Stimulated activated CD4-positive, alpha-beta T cell treated with anti-CD3 and anti-CD28 coated beads, Interleukin-4, amount 100 ng/mL, for 4 hours (primary cell): Measurements from ENCODE around the gene DRG2.

Source experiments
- DNase-seq, 2 experiments: peaks; one replicate each; pipeline ENCODE4 v3.0.0-alpha.2; 2020

The DRG2 gene

GRCh38 chr17:18117982-18118975 is 30.5 kb downstream of the DRG2 start:
- DNase-seq: no peak

- DNase-seq: no peak
Observed at GRCh38 chr17:18119166-18119745, 31.5 kb downstream of the DRG2 start.

GRCh38 chr17:18119938-18120337 is 32.2 kb downstream of the DRG2 start:
- no peak for DNase-seq

- DNase-seq: no peak
Observed at GRCh38 chr17:18120461-18121017, 32.8 kb downstream of the DRG2 start.

GRCh38 chr17:18121144-18121910 is 33.6 kb downstream of the DRG2 start:
- DNase-seq: no peak

GRCh38 chr17:18122990-18123753 is 35.4 kb downstream of the DRG2 start:
- no peak for DNase-seq

GRCh38 chr17:18124345-18125126 is 36.8 kb downstream of the DRG2 start:
- no peak for DNase-seq

GRCh38 chr17:18129041-18129502 is 41.3 kb downstream of the DRG2 start:
- DNase-seq: no peak

- DNase-seq: no peak
Observed at GRCh38 chr17:18132711-18133110, 45.0 kb downstream of the DRG2 start.

- DNase-seq: no peak
Observed at GRCh38 chr17:18136357-18136756, 48.6 kb downstream of the DRG2 start.

- DNase-seq: no peak
Observed at GRCh38 chr17:18138065-18138749, 50.5 kb downstream of the DRG2 start.

GRCh38 chr17:18139092-18139491 is 51.3 kb downstream of the DRG2 start:
- DNase-seq: no peak

- no peak for DNase-seq
Observed at GRCh38 chr17:18139498-18139897, 51.8 kb downstream of the DRG2 start.

- no peak for DNase-seq
Observed at GRCh38 chr17:18139949-18140348, 52.2 kb downstream of the DRG2 start.

- no peak for DNase-seq
Observed at GRCh38 chr17:18140648-18141047, 52.9 kb downstream of the DRG2 start.

GRCh38 chr17:18141210-18141803 is 53.6 kb downstream of the DRG2 start:
- DNase-seq: no peak

- no peak for DNase-seq
Observed at GRCh38 chr17:18142417-18142816, 54.7 kb downstream of the DRG2 start.

- DNase-seq: no peak
Observed at GRCh38 chr17:18143044-18143936, 55.5 kb downstream of the DRG2 start.

GRCh38 chr17:18144261-18144660 is 56.5 kb downstream of the DRG2 start:
- DNase-seq: no peak
